Cardiac muscle cell (in vitro differentiated cells and primary cell): ENCODE measurements around the gene PLEKHD1. TPM values are rescaled to one million over a fixed set of nuclear protein-coding genes. Genes with fewer than 3 reads are reported as not detected.

Source experiments
- DNase-seq, 2 donors: peaks; one replicate each; pipeline versions ENCODE4 v3.0.0 to v3.0.0-alpha.2; 2010 to 2017; ENCODE audit warnings: low read depth in 1 of 2, low spot score in 1 of 2
- H3K27ac ChIP-seq: fragments of 200-600 bp; sonication (generic); 2 replicates; pipeline ENCODE4 v1.5.1; 2016
- H3K27me3 ChIP-seq: fragments of 200-600 bp; sonication (generic); 2 replicates; pipeline ENCODE4 v1.6.0; 2016; ENCODE audit warnings: control low read depth
- H3K36me3 ChIP-seq: fragments of 200-600 bp; sonication (generic); 2 replicates; pipeline ENCODE4 v1.5.1; 2016; ENCODE audit warnings: control low read depth
- H3K4me1 ChIP-seq: fragments of 200-600 bp; sonication (generic); 2 replicates; pipeline ENCODE4 v1.8.1; 2017; ENCODE audit warnings: low read depth, mild to moderate bottlenecking, mixed run types
- H3K4me3 ChIP-seq: fragments of 200-600 bp; sonication (generic); 2 replicates; pipeline ENCODE4 v1.5.1; 2016; ENCODE audit warnings: mild to moderate bottlenecking
- H3K9me3 ChIP-seq: fragments of 200-600 bp; sonication (generic); 2 replicates; pipeline ENCODE4 v1.5.1; 2017; ENCODE audit warnings: low read depth, mild to moderate bottlenecking, control low read depth
- CTCF ChIP-seq: IDR thresholded peaks from 2 replicates; pipeline ENCODE4 v1.5.1; 2012; ENCODE audit warnings: low read depth, mild to moderate bottlenecking, low read length
- polyA plus RNA-seq: library from polyadenylated mRNA; unstranded; fragments of >200 nt; fragmentation: Nextera tagmentation; extraction: Ambion mirVana; gene quantifications from 2 replicates; pipeline ENCODE4 v1.2.1, GENCODE V29; 2016
- total RNA-seq: library from RNA; depleted of rRNA; stranded (reverse); fragments of >200 nt; gene quantifications from 2 replicates; pipeline ENCODE4 v1.2.3, GENCODE V29; 2016

The PLEKHD1 gene
- total and polyA plus RNA-seq, 2 experiments from 2014 or later, result 0.12 to 0.37 TPM

- no peak for DNase-seq
- Histone ChIP-seq H3K4me1 (no peaks in the 10 kb centered on the region), H3K27ac (no peak overlapping the region), H3K9me3 (no peaks in the 10 kb centered on the region), H3K27me3 (peaks cover 2% of the 10 kb centered on the region), H3K36me3 (no peaks in the 10 kb centered on the region), H3K4me3 (no peak overlapping the region)
- TF ChIP-seq CTCF, result no peak
These were observed 44.4 kb downstream of the PLEKHD1 start for GRCh38 chr14:69528930-69529329.

- no peak for DNase-seq
- no peak for TF ChIP-seq CTCF
- no peaks in the 10 kb centered on the region for H3K9me3 ChIP-seq
These were observed 45.0 kb downstream of the PLEKHD1 start for GRCh38 chr14:69529563-69529962.

GRCh38 chr14:69530095-69530494 is 45.6 kb downstream of the PLEKHD1 start:
- no peaks in the 10 kb centered on the region for H3K4me1 ChIP-seq
- H3K27ac ChIP-seq, result no peak overlapping the region
- H3K4me3 ChIP-seq, result no peak overlapping the region
- TF ChIP-seq CTCF, result no peak
- DNase-seq, result no peak
- no peaks in the 10 kb centered on the region for H3K9me3 ChIP-seq
- H3K27me3 ChIP-seq, result peaks cover 2% of the 10 kb centered on the region
- H3K36me3 ChIP-seq, result no peaks in the 10 kb centered on the region

More at GRCh38 chr14:69529563-69529962, 45.0 kb downstream of the PLEKHD1 start:
- Histone ChIP-seq H3K36me3 (no peaks in the 10 kb centered on the region), H3K4me1 (no peaks in the 10 kb centered on the region), H3K4me3 (no peak overlapping the region), H3K27me3 (peaks cover 2% of the 10 kb centered on the region), H3K27ac (no peak overlapping the region)

- Histone ChIP-seq H3K4me3 (no peak overlapping the region), H3K27me3 (peaks cover 2% of the 10 kb centered on the region), H3K9me3 (no peaks in the 10 kb centered on the region), H3K27ac (no peak overlapping the region), H3K36me3 (no peaks in the 10 kb centered on the region), H3K4me1 (no peaks in the 10 kb centered on the region)
- TF ChIP-seq CTCF, result no peak
- DNase-seq, result no peak
These were observed 46.6 kb downstream of the PLEKHD1 start for GRCh38 chr14:69531135-69531534.

- Histone ChIP-seq H3K4me3 (no peak overlapping the region), H3K9me3 (no peaks in the 10 kb centered on the region), H3K27ac (no peak overlapping the region), H3K36me3 (no peaks in the 10 kb centered on the region), H3K27me3 (peaks cover 10% of the 10 kb centered on the region), H3K4me1 (no peaks in the 10 kb centered on the region)
- DNase-seq, result no peak
- no peak for TF ChIP-seq CTCF
These were observed 48.2 kb downstream of the PLEKHD1 start for GRCh38 chr14:69532561-69533340.
